DOHH2 (cell line): ENCODE measurements around the gene CFAP119.
A peak's percentile ranks its signal among the peaks of the same experiment; 100 is the strongest.

Source experiments
- H3F3A ChIP-seq: fragments of 200-600 bp; sonication (generic), shearing (Covaris generic); 2 replicates; pipeline ENCODE4 v1.6.0; 2016; ENCODE audit warnings: antibody characterized with exemption, mild to moderate bottlenecking; ENCODE audit not compliant: control insufficient read depth, insufficient read depth
- H3K27ac ChIP-seq: fragments of 200-600 bp; sonication (generic); 2 replicates; pipeline ENCODE4 v1.5.1; 2014; ENCODE audit warnings: low read depth, mild to moderate bottlenecking, low read length, moderate library complexity
- H3K27me3 ChIP-seq: fragments of 200-600 bp; sonication (generic); 2 replicates; pipeline ENCODE4 v1.6.1; 2014; ENCODE audit warnings: mild to moderate bottlenecking, low read length, mixed read lengths; ENCODE audit not compliant: control insufficient read depth
- H3K36me3 ChIP-seq: fragments of 200-600 bp; sonication (generic); 2 replicates; pipeline ENCODE4 v1.6.1; 2014; ENCODE audit warnings: mild to moderate bottlenecking, low read length, moderate library complexity, mixed read lengths; ENCODE audit not compliant: control insufficient read depth
- H3K4me1 ChIP-seq: fragments of 200-600 bp; sonication (generic); 2 replicates; pipeline ENCODE4 v1.6.1; 2014; ENCODE audit warnings: mild to moderate bottlenecking, low read length, mixed read lengths; ENCODE audit not compliant: control insufficient read depth
- H3K4me2 ChIP-seq: fragments of 200-600 bp; sonication (generic); 2 replicates; pipeline ENCODE4 v1.6.0; 2014; ENCODE audit warnings: mild to moderate bottlenecking, low read length, moderate library complexity
- H3K4me3 ChIP-seq: fragments of 200-600 bp; sonication (generic); 2 replicates; pipeline ENCODE4 v1.5.1; 2014; ENCODE audit warnings: mild to moderate bottlenecking, low read length, mixed read lengths
- H3K79me2 ChIP-seq: fragments of 200-600 bp; sonication (generic); 2 replicates; pipeline ENCODE4 v1.6.1; 2014; ENCODE audit warnings: mild to moderate bottlenecking, low read length, mixed read lengths; ENCODE audit not compliant: control insufficient read depth
- H3K9me2 ChIP-seq: fragments of 200-600 bp; sonication (generic); replicated peaks from 2 replicates; pipeline ENCODE4 v1.6.1; 2014; ENCODE audit warnings: mild to moderate bottlenecking, low read length, mixed read lengths; ENCODE audit not compliant: control insufficient read depth
- H3K9me3 ChIP-seq: fragments of 200-600 bp; sonication (generic); 2 replicates; pipeline ENCODE4 v1.6.1; 2014; ENCODE audit warnings: antibody characterized with exemption, low read length, mixed read lengths; ENCODE audit not compliant: control insufficient read depth, insufficient read depth
- H4K20me1 ChIP-seq: fragments of 200-600 bp; sonication (generic); 2 replicates; pipeline ENCODE4 v1.6.0; 2014; ENCODE audit warnings: low read depth, mild to moderate bottlenecking, antibody characterized with exemption, low read length, moderate library complexity; ENCODE audit not compliant: control insufficient read depth, insufficient read depth
- CTCF ChIP-seq: fragments of 200-600 bp; sonication (generic); IDR thresholded peaks from one replicate; pipeline ENCODE4 v1.5.1; 2014; ENCODE audit warnings: antibody characterized with exemption, mild to moderate bottlenecking, low read depth, low read length; ENCODE audit not compliant: poor library complexity, severe bottlenecking
- EZH2phosphoT487 ChIP-seq: fragments of 200-600 bp; sonication (generic); IDR thresholded peaks from 2 replicates; pipeline ENCODE4 v1.6.1; 2017; ENCODE audit warnings: borderline replicate concordance, mild to moderate bottlenecking, antibody characterized with exemption, low read length, moderate library complexity, mixed read lengths

The CFAP119 gene

GRCh38 chr16:30764816-30765465 is 3.1 kb upstream of the CFAP119 start:
- H3K27me3 ChIP-seq: no peaks in the 10 kb centered on the region
- TF ChIP-seq CTCF (no peak), EZH2phosphoT487 (no peak)
- no peaks in the 10 kb centered on the region for H3K9me3 ChIP-seq
- peaks cover 25% of the 10 kb centered on the region for H3K4me1 ChIP-seq
- H3F3A ChIP-seq: 0 out of 2 replicates have a peak, but pooled peaks cover 5% of the 10 kb centered on the region
- peaks cover 41% of the 10 kb centered on the region for H3K79me2 ChIP-seq
- no peaks in the 10 kb centered on the region for H3K9me2 ChIP-seq
- H3K27ac ChIP-seq: no peak overlapping the region
- no peak overlapping the region for H3K4me3 ChIP-seq
- no peak overlapping the region for H3K4me2 ChIP-seq
- H3K36me3 ChIP-seq: peaks cover 87% of the 10 kb centered on the region
- H4K20me1 ChIP-seq: peaks cover 4% of the 10 kb centered on the region; the same call in 1 of the 2 replicates

- Histone ChIP-seq H3K36me3 (peaks cover 88% of the 10 kb centered on the region), H3K4me2 (peak overlapping the region; percentile 85; the same call in 1 of the 2 replicates), H3K4me3 (no peak overlapping the region), H3F3A (peaks cover 6% of the 10 kb centered on the region; the same call in 1 of the 2 replicates), H3K27me3 (no peaks in the 10 kb centered on the region), H3K27ac (no peak overlapping the region), H3K9me2 (no peaks in the 10 kb centered on the region), H4K20me1 (peaks cover 4% of the 10 kb centered on the region; the same call in 1 of the 2 replicates), H3K9me3 (no peaks in the 10 kb centered on the region), H3K79me2 (peaks cover 49% of the 10 kb centered on the region), H3K4me1 (peaks cover 34% of the 10 kb centered on the region)
- no peak for TF ChIP-seq CTCF
- no peak for TF ChIP-seq EZH2phosphoT487
These were observed 2.2 kb upstream of the CFAP119 start for GRCh38 chr16:30764086-30764485.

- Histone ChIP-seq H3K4me1 (peaks cover 43% of the 10 kb centered on the region), H4K20me1 (peaks cover 4% of the 10 kb centered on the region; the same call in 1 of the 2 replicates), H3K36me3 (peaks cover 86% of the 10 kb centered on the region), H3K9me2 (no peaks in the 10 kb centered on the region), H3K27ac (peak overlapping the region; percentile 84; the same call in 1 of the 2 replicates), H3K79me2 (peaks cover 49% of the 10 kb centered on the region), H3K27me3 (no peaks in the 10 kb centered on the region), H3K9me3 (no peaks in the 10 kb centered on the region), H3K4me3 (peak overlapping the region; percentile 91), H3K4me2 (peak overlapping the region; percentile 85), H3F3A (peaks cover 13% of the 10 kb centered on the region; the same call in 1 of the 2 replicates)
- no peak for TF ChIP-seq EZH2phosphoT487
- no peak for TF ChIP-seq CTCF
These were observed 1.3 kb upstream of the CFAP119 start for GRCh38 chr16:30762991-30763725.
